Measurements from ENCODE around the gene UBTF.

Gene UBTF

GRCh38 chr17:44210342-44211192, 8.9 kb downstream of the UBTF start:
- Histone ChIP-seq H3K36me3 (peaks cover 98% of the 10 kb centered on the region), H3K27me3 (no peaks in the 10 kb centered on the region), H3K9me3 (no peaks in the 10 kb centered on the region), H3K4me3 (ENCODE audit: low read depth in 1 of 2, low read length in 1 of 2) (peak overlapping the region in 1 of 2 experiments; percentile 35), H3K27ac (peak overlapping the region; percentile 65), H3K4me1 (ENCODE audit: control insufficient read depth in 1 of 2, insufficient read depth in 1 of 2, low read depth in 1 of 2, low read length in 1 of 2) (peaks cover 19% of the 10 kb centered on the region in 2 experiments)
- TF ChIP-seq CTCF (IDR thresholded peaks at IDR 0.05) = peak; percentile 99

DNA sequence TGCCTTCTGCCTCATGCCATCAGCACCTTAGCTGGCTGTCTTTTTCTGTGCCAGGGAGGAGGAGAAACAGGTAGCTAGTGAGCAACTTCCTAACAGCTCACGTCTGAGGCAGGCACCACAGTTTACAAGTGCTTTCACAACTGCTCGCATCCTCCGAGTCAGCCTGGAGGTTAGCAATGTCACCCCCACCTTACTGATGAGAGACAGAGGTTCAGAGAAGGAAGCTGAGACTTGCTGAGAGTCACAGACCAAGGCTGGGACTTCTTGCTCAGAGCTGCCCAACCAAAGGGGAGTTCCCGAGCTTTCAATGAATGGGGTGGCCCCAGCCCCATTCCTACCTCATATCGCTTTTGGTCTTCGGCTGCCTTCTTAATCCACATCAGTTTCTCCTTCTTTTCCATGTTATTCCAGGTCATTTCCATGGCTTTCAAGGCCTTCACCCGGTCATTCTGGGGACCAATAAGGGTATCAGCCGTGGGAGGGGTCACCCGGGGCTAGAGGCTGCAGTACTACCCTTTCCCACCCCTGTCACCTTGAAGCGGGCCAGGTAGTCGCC, 9.6 kb downstream of the UBTF start:
- peak overlapping the region in 1 of 2 experiments; percentile 35 for H3K4me3 ChIP-seq (ENCODE audit: low read depth in 1 of 2, low read length in 1 of 2)

DNA sequence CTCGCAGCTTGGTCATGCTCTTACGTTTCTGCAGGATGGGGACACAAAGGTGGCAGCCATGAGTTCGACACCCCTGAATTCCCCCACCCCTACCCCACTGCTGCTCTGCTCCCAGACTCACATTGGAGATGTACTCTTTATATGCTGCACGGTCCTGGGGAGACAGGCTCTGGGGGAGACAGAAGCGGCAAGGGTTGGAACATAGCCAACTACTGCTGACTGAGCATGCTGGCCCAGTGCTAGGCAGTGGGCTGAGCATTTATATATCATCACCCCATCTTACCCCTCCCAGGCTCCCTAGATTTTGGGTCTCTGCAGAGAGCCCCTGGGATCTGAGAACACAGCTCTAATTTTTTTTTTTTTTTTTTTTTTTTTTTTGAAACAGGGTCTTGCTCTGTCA, 11.7 kb downstream of the UBTF start:
- H3K9me3 ChIP-seq = no peaks in the 10 kb centered on the region
- no peak overlapping the region for H3K27ac ChIP-seq
- peaks cover 32 to 36% of the 10 kb centered on the region in 2 experiments for H3K4me1 ChIP-seq (ENCODE audit: control insufficient read depth in 1 of 2, insufficient read depth in 1 of 2, low read depth in 1 of 2, low read length in 1 of 2)
- no peaks in the 10 kb centered on the region for H3K27me3 ChIP-seq
- H3K36me3 ChIP-seq = peaks cover 70% of the 10 kb centered on the region
- no peak for TF ChIP-seq CTCF (IDR thresholded peaks at IDR 0.05)
- no peak overlapping the region for H3K4me3 ChIP-seq (ENCODE audit: low read depth in 1 of 2, low read length in 1 of 2)

More for the DNA sequence above, 9.6 kb downstream of the UBTF start:
- Histone ChIP-seq H3K4me1 (ENCODE audit: control insufficient read depth in 1 of 2, insufficient read depth in 1 of 2, low read depth in 1 of 2, low read length in 1 of 2) (peaks cover 19% of the 10 kb centered on the region in 2 experiments), H3K27me3 (no peaks in the 10 kb centered on the region), H3K36me3 (peaks cover 91% of the 10 kb centered on the region), H3K9me3 (no peaks in the 10 kb centered on the region), H3K27ac (peak overlapping the region; percentile 65)
- TF ChIP-seq CTCF (IDR thresholded peaks at IDR 0.05) = no peak

- TF ChIP-seq CTCF (IDR thresholded peaks at IDR 0.05) = no peak
- no peaks in the 10 kb centered on the region for H3K27me3 ChIP-seq
- H3K4me1 ChIP-seq (ENCODE audit: control insufficient read depth in 1 of 2, insufficient read depth in 1 of 2, low read depth in 1 of 2, low read length in 1 of 2) = peaks cover 32 to 36% of the 10 kb centered on the region in 2 experiments
- H3K27ac ChIP-seq = no peak overlapping the region
- no peak overlapping the region for H3K4me3 ChIP-seq (ENCODE audit: low read depth in 1 of 2, low read length in 1 of 2)
- no peaks in the 10 kb centered on the region for H3K9me3 ChIP-seq
- H3K36me3 ChIP-seq = peaks cover 66% of the 10 kb centered on the region
Observed at GRCh38 chr17:44207319-44207718, 12.2 kb downstream of the UBTF start.

DNA sequence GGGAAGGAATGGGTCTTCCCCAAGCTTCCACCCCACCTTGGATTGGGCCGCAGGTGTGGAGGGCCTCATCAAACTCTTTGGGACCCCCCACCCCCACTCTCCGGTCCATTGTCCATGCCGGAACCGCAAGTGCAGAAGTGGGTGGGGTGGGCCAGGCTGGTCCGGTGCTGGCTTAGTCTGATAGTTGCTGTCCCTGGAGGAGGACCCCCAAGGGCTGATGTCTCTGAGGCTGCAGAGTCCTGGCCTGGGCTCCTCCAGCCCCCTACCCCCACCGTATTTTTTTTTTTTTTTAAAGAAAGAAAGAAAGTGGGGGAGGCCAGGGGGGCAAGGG, 12.7 kb downstream of the UBTF start:
- Histone ChIP-seq H3K4me1 (ENCODE audit: control insufficient read depth in 1 of 2, insufficient read depth in 1 of 2, low read depth in 1 of 2, low read length in 1 of 2) (peaks cover 32 to 36% of the 10 kb centered on the region in 2 experiments), H3K9me3 (no peaks in the 10 kb centered on the region), H3K27ac (no peak overlapping the region), H3K36me3 (peaks cover 61% of the 10 kb centered on the region), H3K27me3 (no peaks in the 10 kb centered on the region), H3K4me3 (ENCODE audit: low read depth in 1 of 2, low read length in 1 of 2) (no peak overlapping the region)
- no peak for TF ChIP-seq CTCF (IDR thresholded peaks at IDR 0.05)
